HG02759 (cell line): ENCODE results near the gene TRIM74.
"Not testable (repeated sequence)": the region's sequence is repeated elsewhere in the genome, so short reads cannot be mapped to it uniquely, and the experiment has no call there.

Experiments
- ATAC-seq: cut with Tn5 transposase; IDR thresholded peaks from one replicate; pipeline ENCODE4 v1.9.1; 2021; ENCODE audit warnings: mild to moderate bottlenecking, moderate library complexity; ENCODE audit not compliant: unreplicated experiment

Gene TRIM74

DNA sequence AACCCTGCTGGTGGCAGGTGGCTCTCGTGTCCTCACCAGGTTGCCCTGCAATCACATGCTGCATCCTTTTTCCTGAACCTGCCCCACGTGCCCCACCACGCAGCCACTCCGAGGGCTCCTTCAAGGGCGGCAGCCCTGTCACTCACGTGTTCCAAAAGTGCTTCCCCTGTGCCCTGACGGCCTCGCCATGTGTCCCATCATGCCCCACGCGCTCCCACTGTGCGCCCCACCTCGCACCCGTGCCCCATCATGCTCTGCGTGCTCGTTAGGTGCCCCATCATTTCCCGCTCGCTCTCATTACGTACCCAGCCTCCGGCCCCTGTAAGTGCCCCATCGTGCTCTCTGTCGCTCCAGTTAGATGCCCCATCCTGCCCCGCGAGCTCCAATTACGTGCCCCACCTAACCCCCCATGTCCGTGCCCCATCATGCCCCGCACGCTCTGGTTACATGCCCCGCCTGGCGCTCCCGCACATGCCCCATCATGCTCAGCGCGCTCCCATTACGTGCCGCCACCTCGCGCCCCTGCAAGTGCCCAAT lies at the start of gene TRIM74:
Gene TRIM74 (minus strand): TSS at position 487 of the 537 bp plus-strand sequence. CDS start 3,309 bp downstream, outside the sequence.
- ATAC-seq, result not testable (repeated sequence)

DNA sequence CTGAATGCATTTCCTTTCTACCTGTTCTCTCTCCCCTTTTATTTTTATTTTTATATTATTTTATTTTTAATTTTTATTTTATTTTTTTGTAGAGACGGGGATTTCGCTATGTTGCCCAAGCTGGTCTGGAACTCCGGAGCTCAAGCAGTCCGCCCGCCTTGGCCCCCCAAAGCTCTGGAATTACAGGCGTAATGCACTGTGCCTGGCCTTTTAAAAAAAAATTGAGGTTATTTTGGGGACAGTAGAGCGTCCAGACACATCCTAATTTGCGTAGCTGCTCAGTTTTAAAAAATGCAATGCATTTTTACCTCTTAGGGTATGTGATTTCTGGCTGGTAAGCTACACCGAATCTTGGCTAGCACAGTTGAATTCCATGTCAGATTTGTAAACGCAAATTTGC lies 37.2 kb upstream of the TRIM74 start:
- ATAC-seq, result not testable (repeated sequence)

GRCh38 chr7:73005693-73006447 lies 36.6 kb upstream of the TRIM74 start:
- peak; percentile 83 for ATAC-seq

GRCh38 chr7:73005356-73005692 lies 36.1 kb upstream of the TRIM74 start:
- ATAC-seq, result peak; percentile 84

- ATAC-seq, result not testable (repeated sequence)
These were observed 28.7 kb upstream of the TRIM74 start for GRCh38 chr7:72997887-72998468.

DNA sequence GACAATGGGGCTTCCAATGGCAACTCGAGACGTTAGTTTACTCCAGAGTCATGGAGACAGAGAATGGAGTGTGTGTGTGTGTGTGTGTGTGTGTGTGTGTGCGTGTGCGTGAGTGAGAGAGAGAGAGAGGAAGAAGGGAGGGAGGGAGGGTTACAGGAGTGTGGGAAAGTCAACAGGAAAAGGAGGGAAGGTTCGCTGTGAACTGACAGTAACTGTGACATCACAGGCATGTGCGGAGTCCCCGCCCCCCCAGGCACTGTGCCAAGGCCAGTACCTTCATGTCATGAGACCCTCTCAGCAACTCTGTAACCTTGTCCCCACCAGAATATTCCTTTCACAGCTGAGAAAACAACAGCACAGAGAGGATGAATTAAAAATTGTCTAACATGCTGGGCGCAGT lies 28.2 kb upstream of the TRIM74 start:
- not testable (repeated sequence) for ATAC-seq

DNA sequence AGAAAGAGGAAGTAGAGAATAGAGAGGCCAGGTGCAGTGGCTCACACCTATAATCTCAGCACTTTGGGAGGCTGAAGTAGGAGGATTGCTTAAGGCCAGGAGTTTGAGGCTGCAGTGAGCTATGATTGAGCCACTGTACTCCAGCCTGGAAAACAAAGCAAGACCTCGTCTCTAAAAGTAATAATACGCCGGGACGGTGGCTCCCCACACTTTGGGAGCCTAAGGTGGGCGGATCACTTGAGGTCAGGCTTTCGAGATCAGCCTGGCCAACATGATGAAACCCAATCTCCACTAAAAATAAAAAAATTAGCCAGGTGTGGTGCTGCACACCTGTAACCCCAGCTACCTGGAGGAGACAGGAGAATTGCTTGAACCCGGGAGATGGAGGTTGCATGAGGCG lies 26.2 kb upstream of the TRIM74 start:
- not testable (repeated sequence) for ATAC-seq

DNA sequence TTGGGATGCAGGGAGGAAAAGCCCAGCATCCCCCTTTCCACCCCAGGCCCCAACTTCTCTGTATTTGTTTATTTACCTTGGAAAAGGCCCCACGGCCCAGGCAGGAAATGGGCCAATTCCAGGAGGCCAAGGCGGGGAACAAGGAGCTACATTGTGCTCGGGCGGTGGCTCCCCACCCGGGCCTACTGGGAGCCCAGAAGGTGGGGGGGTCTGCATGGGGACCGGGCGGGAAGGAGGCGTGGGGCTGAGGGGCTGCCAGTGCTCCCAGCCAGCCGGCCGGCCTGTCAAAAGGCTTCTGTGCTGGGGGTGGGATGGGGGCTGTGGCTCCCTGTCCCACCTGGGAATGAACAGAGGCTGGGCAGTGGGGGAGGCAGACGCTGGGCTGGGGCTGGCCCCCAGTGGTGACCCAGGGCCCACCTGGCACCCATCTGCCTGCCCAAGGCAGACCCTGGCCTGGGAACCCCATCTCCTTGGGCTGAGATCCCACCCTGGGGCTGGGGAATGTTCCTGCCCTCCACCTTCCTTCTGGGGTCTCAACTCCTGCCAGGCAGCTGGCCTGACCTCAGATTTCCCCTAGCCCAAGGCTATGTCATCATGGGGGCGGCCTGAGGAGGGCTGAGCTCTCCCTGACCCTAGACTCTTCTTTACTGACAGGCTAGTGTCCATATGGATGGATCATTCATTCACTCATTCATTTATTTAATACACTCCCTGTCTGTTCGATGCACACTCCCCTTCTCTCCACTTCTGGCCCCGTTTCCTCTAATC lies 21.1 kb upstream of the TRIM74 start:
- ATAC-seq, result not testable (repeated sequence)

- ATAC-seq, result not testable (repeated sequence)
These were observed 12.8 kb upstream of the TRIM74 start for GRCh38 chr7:72982084-72982483.

GRCh38 chr7:72980382-72980781 lies 11.1 kb upstream of the TRIM74 start:
- ATAC-seq, result not testable (repeated sequence)

- ATAC-seq, result not testable (repeated sequence)
These were observed 7.2 kb upstream of the TRIM74 start for GRCh38 chr7:72976434-72976833.

GRCh38 chr7:72975656-72976286 lies 6.5 kb upstream of the TRIM74 start:
- not testable (repeated sequence) for ATAC-seq

DNA sequence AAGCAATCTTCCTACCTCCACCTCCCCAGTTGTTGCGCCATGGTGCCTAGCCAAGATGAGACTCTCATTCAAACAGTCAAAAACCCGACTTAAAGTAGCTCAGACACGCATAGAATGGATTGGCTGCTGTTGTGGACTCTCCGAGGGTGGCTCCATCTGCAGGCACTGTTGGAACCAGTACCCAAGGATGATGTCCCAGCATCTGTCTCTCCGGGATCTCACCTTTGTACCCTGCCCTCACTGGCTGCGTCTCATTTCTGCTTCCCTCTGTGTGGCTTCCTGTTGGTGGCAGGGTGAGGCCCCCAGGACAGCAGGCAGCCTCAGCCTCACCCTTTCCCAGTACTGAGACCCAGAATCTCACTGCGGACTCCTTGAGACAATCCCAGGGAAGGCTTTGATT lies 5.5 kb upstream of the TRIM74 start:
- not testable (repeated sequence) for ATAC-seq

- ATAC-seq, result not testable (repeated sequence)
These were observed 2.2 kb upstream of the TRIM74 start for GRCh38 chr7:72971505-72971904.

DNA sequence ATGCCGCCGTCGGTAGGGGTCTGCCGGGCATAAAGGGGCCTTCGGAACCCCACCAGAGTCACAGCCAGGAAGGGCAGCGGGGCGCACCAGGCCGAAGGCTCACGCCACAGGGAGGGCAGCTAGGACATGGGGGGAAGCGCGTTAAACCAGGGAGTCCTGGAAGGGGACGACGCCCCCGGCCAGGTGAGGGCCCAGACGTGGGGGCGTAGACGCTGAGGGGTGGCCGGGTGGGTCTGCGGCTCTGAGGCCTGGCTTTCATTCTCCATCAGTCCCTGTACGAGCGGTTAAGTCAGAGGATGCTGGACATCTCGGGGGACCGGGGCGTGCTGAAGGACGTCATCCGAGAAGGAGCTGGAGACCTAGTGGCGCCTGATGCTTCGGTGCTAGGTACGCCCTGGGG lies 422 bp upstream of the TRIM74 start:
- not testable (repeated sequence) for ATAC-seq

DNA sequence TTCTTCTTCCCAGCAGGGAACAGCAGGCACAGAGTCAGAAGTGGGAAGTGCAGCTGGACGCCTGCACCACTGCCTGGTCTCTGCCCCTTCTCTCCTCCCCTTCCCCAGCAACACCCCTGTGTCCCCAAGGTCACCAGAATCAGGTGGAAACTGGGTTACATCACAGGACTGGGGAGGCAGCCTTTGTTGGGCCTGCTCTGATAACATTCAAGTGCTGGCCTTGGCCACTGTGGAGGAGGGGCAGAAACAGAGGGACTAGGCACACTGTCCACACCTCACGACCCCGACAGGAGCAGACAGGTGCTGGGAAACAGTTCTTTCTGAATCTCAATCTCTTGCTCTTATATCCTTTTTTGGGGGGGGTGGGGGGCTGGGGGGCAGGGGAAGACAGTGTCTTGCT lies 2.4 kb downstream of the TRIM74 start:
- ATAC-seq, result not testable (repeated sequence)

- ATAC-seq, result peak; percentile 58
These were observed 3.9 kb downstream of the TRIM74 start for GRCh38 chr7:72965186-72965975.

GRCh38 chr7:72963056-72963455 lies 6.2 kb downstream of the TRIM74 start:
- ATAC-seq, result not testable (repeated sequence)

DNA sequence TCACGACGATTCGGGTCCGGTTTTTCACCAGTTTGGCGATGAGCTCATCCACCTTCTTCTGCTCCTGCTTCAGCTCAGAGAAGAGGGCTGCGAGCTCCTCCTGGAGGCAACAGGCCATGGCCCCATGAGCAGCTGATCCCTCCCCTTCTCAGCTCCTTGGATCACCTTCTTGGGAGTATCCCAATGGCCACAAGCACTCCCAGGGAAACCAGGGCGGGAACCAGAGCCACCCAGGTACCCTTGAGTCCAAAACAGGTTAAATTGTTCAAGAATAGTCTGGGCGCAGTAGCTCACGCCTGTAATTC lies 8.0 kb downstream of the TRIM74 start:
- ATAC-seq, result not testable (repeated sequence)

- ATAC-seq, result not testable (repeated sequence)
These were observed 8.5 kb downstream of the TRIM74 start for GRCh38 chr7:72960626-72961345.
